ENCODE data around the gene FYB2. TPM values are rescaled to one million over a fixed set of nuclear protein-coding genes. Genes with fewer than 3 reads are reported as not detected.

The FYB2 gene
- total RNA-seq, 1 donor from 2014 or later, result not detected

DNA sequence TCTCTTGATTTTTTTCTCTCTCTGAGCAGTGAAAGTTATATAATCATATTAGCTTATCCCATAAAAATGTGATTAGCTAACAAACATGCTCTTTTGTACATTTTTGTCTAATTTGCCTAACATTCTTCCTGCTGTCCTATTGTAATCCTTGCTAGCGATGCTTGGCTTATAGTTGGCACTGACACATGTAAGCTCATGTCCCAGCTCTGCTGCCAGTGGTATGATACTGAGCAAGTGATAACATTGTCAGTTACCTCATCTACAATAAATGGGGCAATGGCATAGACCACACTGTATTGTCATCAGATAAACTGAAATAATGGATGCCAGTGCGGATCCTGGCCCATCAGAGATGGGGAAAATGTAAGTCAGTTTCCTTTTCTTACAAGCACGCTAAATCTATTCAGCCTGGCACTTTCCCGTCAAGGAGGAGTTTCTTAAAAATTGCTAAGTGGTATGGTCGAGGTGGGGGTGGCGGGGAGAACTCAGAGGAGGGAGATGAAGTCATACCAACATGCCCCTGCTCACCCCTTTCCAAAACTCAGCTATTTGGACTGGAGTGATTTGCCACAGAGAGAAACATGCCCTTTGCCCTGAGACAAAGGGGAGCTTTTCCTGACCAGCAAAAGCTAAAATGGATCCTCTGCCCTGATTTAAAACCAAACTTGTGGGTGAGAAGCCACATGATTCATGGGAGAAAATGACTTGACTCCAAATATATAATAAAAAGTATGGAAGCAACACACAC is 1.3 kb downstream of the FYB2 start:
- Histone ChIP-seq H3K4me3 (ENCODE audit: low read depth, low read length) (no peak overlapping the region), H3K36me3 (ENCODE audit: control insufficient read depth, insufficient read depth, low read length) (no peaks in the 10 kb centered on the region), H3K27me3 (ENCODE audit: control insufficient read depth, insufficient read depth, low read length) (peaks cover under 1% of the 10 kb centered on the region)
- TF ChIP-seq, protein P1, sequence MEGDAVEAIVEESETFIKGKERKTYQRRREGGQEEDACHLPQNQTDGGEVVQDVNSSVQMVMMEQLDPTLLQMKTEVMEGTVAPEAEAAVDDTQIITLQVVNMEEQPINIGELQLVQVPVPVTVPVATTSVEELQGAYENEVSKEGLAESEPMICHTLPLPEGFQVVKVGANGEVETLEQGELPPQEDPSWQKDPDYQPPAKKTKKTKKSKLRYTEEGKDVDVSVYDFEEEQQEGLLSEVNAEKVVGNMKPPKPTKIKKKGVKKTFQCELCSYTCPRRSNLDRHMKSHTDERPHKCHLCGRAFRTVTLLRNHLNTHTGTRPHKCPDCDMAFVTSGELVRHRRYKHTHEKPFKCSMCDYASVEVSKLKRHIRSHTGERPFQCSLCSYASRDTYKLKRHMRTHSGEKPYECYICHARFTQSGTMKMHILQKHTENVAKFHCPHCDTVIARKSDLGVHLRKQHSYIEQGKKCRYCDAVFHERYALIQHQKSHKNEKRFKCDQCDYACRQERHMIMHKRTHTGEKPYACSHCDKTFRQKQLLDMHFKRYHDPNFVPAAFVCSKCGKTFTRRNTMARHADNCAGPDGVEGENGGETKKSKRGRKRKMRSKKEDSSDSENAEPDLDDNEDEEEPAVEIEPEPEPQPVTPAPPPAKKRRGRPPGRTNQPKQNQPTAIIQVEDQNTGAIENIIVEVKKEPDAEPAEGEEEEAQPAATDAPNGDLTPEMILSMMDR (IDR thresholded peaks at IDR 0.05; ENCODE audit: insufficient read depth, low read length, severe bottlenecking), result no peak
- no peak for FAIRE-seq
- DNase-seq (ENCODE audit: low read depth), result peak; percentile 23

DNA sequence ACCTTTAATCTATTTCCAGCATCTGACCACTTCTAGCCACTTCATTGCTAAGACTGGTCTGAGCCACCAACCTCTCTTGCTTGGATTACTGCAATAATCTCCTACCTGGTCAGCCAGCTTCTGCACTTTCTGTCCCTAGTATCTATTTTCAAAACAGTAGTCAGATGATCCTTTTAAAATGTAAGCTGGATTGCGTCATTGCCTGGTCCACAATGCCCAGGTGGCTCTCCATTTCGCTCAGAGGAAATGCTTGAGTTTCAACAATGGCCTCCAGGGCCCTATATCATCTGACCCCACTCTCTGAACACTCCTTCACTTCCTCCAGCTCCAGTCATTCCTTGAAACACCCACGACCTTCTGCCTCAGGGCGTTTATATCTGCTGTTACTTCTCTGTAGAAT is 2.3 kb downstream of the FYB2 start:
- H3K4me3 ChIP-seq (ENCODE audit: low read depth, low read length), result no peak overlapping the region
- no peak for FAIRE-seq
- TF ChIP-seq, protein P1 (IDR thresholded peaks at IDR 0.05; ENCODE audit: insufficient read depth, low read length, severe bottlenecking), result no peak
- no peaks in the 10 kb centered on the region for H3K36me3 ChIP-seq (ENCODE audit: control insufficient read depth, insufficient read depth, low read length)
- H3K27me3 ChIP-seq (ENCODE audit: control insufficient read depth, insufficient read depth, low read length), result peaks cover 2% of the 10 kb centered on the region
- peak; percentile 73 for DNase-seq (ENCODE audit: low read depth)

DNA sequence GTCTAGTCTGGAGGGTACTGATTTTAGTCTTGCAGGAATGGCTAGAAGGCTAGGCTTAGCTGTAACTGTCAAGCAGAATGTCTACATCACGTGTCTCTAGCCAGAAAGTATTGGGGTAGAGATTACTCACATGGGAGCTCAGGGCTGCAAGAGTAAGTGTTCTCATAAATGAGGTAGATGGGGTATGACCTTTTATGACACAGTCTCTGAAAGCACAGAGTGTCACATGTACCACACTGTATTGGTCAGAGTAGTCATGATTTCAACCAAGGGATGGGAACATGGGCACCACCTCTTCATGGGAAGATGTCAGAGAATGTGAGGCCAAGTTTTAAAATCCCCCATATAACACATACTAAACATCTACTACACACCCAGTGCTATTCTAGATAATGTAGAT is 2.9 kb downstream of the FYB2 start:
- H3K36me3 ChIP-seq (ENCODE audit: control insufficient read depth, insufficient read depth, low read length), result no peaks in the 10 kb centered on the region
- TF ChIP-seq, protein P1 (IDR thresholded peaks at IDR 0.05; ENCODE audit: insufficient read depth, low read length, severe bottlenecking), result no peak
- FAIRE-seq, result no peak
- H3K27me3 ChIP-seq (ENCODE audit: control insufficient read depth, insufficient read depth, low read length), result peaks cover 2% of the 10 kb centered on the region
- H3K4me3 ChIP-seq (ENCODE audit: low read depth, low read length), result no peak overlapping the region
- no peak for DNase-seq (ENCODE audit: low read depth)

DNA sequence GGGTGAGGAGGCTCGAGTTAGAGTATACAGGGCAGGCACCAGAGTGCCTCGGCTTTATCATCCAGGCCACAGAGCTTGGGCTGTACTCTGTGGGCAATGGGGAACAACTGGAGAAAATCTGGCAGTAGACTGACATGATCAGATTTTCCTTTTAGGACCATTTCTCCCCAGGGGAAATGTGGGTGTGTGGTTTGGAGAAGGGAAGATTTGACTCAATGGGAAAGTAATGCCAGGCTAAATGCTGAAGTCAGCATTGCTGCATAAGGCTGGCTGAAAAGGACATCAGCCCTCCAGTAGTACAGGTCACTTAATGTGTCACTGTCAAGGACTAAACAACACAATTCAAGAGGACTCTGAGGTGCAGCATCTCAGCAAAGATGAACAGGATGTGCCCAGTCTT is 5.0 kb downstream of the FYB2 start:
- TF ChIP-seq, protein P1 (IDR thresholded peaks at IDR 0.05; ENCODE audit: insufficient read depth, low read length, severe bottlenecking), result no peak
- peak; percentile 68 for FAIRE-seq

DNA sequence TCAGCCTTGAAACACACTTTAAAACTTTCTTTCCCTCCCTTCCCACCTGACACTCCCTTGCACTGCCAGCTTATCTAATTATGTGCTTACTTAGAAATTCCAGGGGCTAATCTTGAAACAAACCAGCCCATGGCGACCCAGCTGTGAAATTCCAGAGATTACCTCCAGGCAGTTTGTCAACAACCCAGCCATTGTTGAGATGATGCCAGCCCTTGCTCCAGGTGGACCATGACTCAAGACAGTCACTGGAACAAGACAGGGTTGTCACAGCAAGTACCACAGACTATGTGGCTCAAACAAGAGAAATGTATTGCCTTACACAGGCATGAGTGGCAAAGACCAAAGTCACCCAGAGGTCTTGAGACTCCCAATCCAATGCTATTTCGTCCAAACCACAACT is 7.9 kb downstream of the FYB2 start:
- H3K36me3 ChIP-seq (ENCODE audit: control insufficient read depth, insufficient read depth, low read length), result no peaks in the 10 kb centered on the region
- FAIRE-seq, result no peak
- DNase-seq (ENCODE audit: low read depth), result no peak

More for the DNA sequence above, 5.0 kb downstream of the FYB2 start:
- Histone ChIP-seq H3K4me3 (ENCODE audit: low read depth, low read length) (no peak overlapping the region), H3K27me3 (ENCODE audit: control insufficient read depth, insufficient read depth, low read length) (peaks cover 4% of the 10 kb centered on the region), H3K36me3 (ENCODE audit: control insufficient read depth, insufficient read depth, low read length) (no peaks in the 10 kb centered on the region)
- DNase-seq (ENCODE audit: low read depth), result no peak

More for the DNA sequence above, 7.9 kb downstream of the FYB2 start:
- TF ChIP-seq, protein P1 (IDR thresholded peaks at IDR 0.05; ENCODE audit: insufficient read depth, low read length, severe bottlenecking), result no peak
- Histone ChIP-seq H3K27me3 (ENCODE audit: control insufficient read depth, insufficient read depth, low read length) (peaks cover 4% of the 10 kb centered on the region), H3K4me3 (ENCODE audit: low read depth, low read length) (no peak overlapping the region)

Data from bronchial epithelial cell (primary cell).